GM20000 (cell line): ENCODE results near the gene PPFIA3.

Source experiments
- DNase-seq: peaks from one replicate; pipeline ENCODE4 v3.0.0; 2012; ENCODE audit warnings: low spot score
- TF ChIP-seq, protein P1 (sequence below): IDR thresholded peaks from 2 replicates; pipeline ENCODE4 v1.5.1; 2012; ENCODE audit warnings: mild to moderate bottlenecking, control low read depth; ENCODE audit errors: extremely low read depth, missing control alignments

The PPFIA3 gene

DNA sequence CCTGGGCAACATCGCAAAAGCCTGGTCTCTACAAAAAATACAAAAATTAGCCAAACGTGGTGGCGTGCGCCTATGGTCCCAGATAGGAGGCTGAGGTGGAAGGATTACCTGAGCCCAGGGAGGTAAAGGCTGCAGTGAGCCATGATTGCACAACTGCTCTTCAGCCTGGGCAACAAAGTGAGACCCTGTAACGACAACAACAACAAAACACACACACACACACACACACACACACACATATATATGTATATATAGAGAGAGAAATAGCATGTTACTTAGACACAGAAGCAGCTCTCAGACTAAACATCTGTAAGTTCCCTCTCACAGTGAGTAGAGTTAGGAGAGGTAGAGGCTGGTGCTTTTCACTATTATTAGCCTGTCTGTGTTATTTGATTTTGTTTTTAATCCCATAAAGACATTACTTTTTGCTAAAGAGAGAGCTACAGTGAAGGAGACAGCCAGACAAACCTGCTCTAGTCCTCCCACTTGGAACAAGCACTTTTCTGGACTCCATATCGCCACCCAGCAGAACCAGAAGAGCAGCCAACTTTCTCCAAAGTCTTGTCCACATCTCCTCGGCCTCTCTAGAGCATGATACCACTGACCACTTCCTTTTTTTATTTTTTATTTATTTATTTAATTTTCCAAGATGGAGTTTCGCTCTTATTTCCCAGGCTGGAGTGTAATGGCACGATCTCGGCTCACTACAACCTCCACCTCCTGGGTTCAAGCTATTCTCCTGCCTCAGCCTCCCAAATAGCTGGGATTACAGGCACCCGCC lies 7.9 kb upstream of the PPFIA3 start:
- TF ChIP-seq, protein P1, sequence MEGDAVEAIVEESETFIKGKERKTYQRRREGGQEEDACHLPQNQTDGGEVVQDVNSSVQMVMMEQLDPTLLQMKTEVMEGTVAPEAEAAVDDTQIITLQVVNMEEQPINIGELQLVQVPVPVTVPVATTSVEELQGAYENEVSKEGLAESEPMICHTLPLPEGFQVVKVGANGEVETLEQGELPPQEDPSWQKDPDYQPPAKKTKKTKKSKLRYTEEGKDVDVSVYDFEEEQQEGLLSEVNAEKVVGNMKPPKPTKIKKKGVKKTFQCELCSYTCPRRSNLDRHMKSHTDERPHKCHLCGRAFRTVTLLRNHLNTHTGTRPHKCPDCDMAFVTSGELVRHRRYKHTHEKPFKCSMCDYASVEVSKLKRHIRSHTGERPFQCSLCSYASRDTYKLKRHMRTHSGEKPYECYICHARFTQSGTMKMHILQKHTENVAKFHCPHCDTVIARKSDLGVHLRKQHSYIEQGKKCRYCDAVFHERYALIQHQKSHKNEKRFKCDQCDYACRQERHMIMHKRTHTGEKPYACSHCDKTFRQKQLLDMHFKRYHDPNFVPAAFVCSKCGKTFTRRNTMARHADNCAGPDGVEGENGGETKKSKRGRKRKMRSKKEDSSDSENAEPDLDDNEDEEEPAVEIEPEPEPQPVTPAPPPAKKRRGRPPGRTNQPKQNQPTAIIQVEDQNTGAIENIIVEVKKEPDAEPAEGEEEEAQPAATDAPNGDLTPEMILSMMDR = no peak
- DNase-seq = no peak

DNA sequence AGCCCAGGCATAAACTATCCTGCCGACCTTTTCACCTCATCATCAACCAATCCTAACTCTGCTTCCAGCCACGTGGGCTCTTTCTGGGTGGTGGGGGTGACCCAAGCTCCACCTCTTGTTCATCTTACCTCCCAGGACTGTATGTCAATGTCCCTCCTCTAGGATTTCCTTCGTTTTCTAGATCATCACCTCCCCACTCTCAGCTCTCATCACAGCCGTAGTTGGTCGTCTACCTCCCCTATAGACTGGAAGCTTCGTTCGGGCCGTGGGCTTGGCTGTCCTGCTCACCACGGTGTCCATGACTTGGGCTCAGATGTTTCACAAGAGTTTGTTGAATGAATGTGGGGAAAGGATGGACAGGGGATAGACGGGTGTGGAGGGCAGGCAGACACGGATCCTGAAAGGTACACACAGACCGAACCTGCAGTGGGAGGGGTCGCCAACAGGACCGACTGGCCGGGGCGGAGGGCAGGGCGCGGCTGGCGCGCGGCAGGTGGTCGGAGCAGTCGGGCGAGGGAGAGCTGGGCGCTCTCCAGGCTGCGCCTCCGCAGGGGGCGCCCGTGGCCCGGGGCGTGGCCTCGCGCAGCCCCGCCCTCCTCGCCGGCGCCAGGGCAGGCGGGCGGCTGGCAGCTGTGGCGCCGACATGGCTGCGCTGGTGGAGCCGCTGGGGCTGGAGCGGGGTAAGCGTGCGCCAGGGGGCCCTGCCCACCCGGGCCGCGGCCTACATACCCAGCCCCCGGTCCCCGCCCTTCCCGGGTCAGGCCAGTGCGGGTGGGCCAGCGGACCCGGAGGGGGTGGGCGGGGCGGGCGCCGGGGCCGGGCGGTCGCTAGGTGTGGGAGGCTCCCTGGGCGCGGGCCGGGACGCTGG lies 5.3 kb upstream of the PPFIA3 start, which contains the start of gene LIN7B:
Gene LIN7B, plus strand, starts transcription at position 609 of the 868 bp plus-strand sequence. Its CDS starts 35 bp downstream, at position 644.
- TF ChIP-seq, protein P1 = peak; percentile 75
- DNase-seq = peak; percentile 98

DNA sequence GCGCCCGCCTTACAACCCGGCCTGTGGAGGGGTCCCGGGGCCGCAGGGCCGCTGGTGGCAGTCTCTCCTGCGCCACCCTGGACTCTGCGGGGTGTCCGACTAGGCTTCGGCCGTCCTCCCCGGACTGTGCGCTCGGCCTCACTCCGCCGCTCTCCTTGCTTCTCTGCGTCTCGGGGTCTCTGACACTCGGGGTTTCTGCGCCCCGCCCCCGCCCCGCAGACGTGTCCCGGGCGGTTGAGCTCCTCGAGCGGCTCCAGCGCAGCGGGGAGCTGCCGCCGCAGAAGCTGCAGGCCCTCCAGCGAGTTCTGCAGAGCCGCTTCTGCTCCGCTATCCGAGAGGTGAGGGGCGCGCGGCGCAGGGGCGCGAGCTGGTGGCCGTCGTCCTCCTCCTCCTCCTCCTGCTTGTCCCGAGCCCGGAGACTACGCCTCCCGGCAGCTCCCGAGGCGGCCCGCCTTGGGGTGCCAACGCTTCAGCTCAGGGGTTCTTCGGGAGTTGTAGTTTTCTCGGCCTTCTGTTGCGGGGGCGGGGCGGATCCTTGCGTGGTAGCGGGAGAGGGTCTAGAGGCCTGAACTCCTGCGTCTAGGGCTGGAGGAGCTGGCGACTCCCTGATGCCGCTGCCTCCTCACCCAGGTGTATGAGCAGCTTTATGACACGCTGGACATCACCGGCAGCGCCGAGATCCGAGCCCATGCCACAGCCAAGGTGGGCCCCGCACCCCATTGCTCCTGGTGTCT lies 4.5 kb upstream of the PPFIA3 start:
- TF ChIP-seq, protein P1 = no peak
- DNase-seq = no peak

DNA sequence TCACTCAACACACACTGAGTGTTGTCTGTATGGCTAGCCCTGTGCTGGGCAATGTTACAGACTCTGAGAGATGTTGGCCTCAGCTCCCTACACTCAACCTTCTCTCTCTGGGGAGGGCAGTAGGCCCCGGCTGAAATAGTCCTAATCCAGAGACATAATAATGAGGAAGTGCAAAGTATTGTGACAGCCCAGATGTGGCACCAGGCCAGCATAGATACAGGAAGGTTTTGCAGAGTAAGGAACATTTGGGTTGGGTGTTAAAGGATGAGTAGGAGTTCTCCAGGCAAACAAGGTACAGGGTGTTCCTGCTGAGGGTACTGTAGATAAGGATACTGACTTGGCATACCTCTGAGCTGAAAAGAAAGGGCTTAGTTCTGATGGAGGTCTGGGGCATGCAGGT lies 2.8 kb upstream of the PPFIA3 start:
- DNase-seq = no peak
- TF ChIP-seq, protein P1 = no peak

DNA sequence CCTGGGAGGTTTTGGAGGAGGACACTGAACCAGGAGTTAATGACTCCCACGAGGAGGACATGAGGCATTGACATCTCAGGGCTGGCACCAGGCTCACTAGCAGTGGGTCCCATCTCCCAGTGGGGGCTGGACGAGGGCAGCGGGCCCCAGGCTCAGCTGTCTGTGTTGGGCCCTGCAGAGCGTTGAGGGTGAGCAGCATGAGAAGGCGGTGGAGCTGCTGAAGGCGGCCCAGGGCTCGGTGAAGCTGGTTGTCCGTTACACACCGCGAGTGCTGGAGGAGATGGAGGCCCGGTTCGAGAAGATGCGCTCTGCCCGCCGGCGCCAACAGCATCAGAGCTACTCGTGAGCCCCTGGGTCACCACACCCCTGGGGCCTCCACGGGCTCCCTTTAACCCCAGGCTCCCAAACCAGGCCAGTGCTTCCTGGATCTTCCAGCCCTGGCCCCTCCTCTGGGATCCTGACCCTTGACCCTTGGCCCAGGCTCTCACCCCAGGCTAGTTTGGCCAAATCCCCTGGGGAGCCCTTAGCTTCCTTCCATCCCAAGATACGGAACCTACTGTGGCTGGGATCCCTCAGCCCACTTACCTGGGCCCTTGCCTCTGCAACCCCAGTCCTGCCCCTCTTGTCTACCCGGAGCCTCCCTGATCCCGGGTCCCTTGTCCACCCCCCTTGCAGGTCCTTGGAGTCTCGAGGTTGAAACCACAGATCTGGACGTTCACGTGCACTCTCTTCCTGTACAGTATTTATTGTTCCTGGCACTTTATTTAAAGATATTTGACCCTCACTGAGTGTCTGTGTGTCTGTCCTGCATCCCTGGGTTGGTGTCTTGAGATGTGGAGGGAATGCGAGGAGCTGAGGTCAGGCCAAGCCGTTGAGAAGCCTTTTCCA lies 1.4 kb upstream of the PPFIA3 start:
- TF ChIP-seq, protein P1 = no peak
- no peak for DNase-seq

DNA sequence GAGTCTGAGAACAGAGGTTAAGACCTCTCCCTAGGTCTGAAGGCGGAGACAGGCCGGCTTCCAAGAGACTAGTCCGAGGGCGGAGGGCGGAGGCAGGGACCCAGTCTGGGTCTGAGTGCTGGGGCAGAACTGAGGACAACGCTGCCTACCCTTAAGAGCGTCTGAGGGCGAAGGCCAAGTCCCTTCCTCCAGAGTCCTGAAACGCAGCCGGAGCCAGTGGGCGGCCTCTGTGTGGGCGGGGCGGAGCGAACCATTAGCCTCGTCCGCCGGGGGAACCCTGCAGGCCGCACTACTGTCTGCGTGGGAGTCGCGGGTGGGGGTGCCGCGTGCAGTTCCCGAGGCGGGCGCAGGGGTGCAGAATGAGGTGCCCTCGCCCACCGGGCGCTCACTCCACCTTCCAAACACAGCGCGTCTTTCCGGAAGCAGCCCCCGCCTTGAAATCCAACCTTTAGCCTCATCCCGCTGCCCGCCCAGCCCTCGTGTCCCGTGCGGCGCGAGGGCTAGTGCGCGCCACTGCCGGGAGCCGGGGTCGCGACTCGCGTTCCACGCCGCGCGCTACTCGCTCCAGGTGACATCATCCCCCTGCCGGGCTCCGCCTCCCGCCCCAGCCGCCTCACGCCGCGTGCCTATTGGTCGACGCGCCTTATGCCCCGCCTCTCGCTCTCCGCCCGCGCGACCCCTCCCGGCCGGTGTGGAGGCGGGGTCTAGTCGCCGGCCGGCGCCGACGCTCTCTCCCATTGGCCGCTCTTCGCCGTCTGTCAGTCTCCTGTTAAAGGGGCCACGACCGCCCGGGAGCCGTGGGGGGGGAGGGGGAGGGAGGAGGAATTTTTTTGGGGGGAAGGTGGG lies 556 bp upstream of the PPFIA3 start, which contains the start of gene C19orf73:
Gene C19orf73, minus strand, starts transcription at position 579 of the 846 bp plus-strand sequence. Its CDS starts 121 bp downstream, at position 458.
- TF ChIP-seq, protein P1 = no peak

More for the DNA sequence above, 556 bp upstream of the PPFIA3 start, which contains the start of gene C19orf73:
- peak; percentile 100 for DNase-seq
